Activated CD8-positive, alpha-beta T cell treated with anti-CD3 and anti-CD28 coated beads for 36 hours (primary cell): ENCODE measurements around the gene OR8S1. TPM values are rescaled to one million over a fixed set of nuclear protein-coding genes. Genes with fewer than 3 reads are reported as not detected.
"Not testable (repeated sequence)": the region's sequence is repeated elsewhere in the genome, so short reads cannot be mapped to it uniquely, and the experiment has no call there.

Experiments
- ATAC-seq: fragments of 200-7000 bp; cut with Tn5 transposase; one replicate; pipeline ENCODE4 v1.10.0; 2021; ENCODE audit warnings: mild to moderate bottlenecking, moderate library complexity
- CTCF ChIA-PET: fragments of 350-600 bp; sonication (Branson Sonifier 250); formaldehyde crosslinking; loops from one replicate; lab custom pipeline; 2021; ENCODE audit warnings: antibody characterized with exemption; lab: Charles Lee
- POLR2A ChIA-PET: fragments of 350-600 bp; sonication (Branson Sonifier 250); formaldehyde crosslinking; loops from one replicate; lab custom pipeline; 2021; ENCODE audit warnings: antibody characterized with exemption; lab: Charles Lee
- DNase-seq: peaks from one replicate; pipeline ENCODE4 v3.0.0-alpha.2; 2020
- H3K27ac Mint-ChIP-seq: one replicate; pipeline ENCODE4 v1.8.0; 2021; ENCODE audit warnings: mild to moderate bottlenecking, mixed read lengths
- H3K27me3 Mint-ChIP-seq: one replicate; pipeline ENCODE4 v1.8.0; 2021; ENCODE audit warnings: mixed read lengths
- H3K36me3 Mint-ChIP-seq: one replicate; pipeline ENCODE4 v1.8.0; 2021; ENCODE audit warnings: low read depth, mixed read lengths
- H3K4me1 Mint-ChIP-seq: one replicate; pipeline ENCODE4 v1.8.0; 2021; ENCODE audit warnings: low read depth, mixed read lengths
- H3K4me3 Mint-ChIP-seq: one replicate; pipeline ENCODE4 v1.8.0; 2021; ENCODE audit warnings: mild to moderate bottlenecking, moderate library complexity, mixed read lengths
- H3K9me3 Mint-ChIP-seq: one replicate; pipeline ENCODE4 v1.8.0; 2021; ENCODE audit warnings: mixed read lengths
- CTCF ChIP-seq: fragments of 200-600 bp; IDR thresholded peaks from one replicate; pipeline ENCODE4 v1.8.0; 2022; ENCODE audit warnings: antibody characterized with exemption, mild to moderate bottlenecking
- intact Hi-C: fragments of 100-400 bp; cut with micrococcal nuclease; formaldehyde crosslinking; loops from one replicate; pipeline ENCODE4 v1.10.0; 2022
- total RNA-seq, 2 experiments: library from RNA; stranded (reverse); gene quantifications; one replicate each; pipeline ENCODE4 v1.2.3, GENCODE V29; 2021

Gene OR8S1
- total RNA-seq, 2 experiments from 2014 or later: not detected

- Mint-ChIP-seq H3K9me3 (no peaks in the 10 kb centered on the region), H3K36me3 (no peaks in the 10 kb centered on the region), H3K4me1 (peaks cover 23% of the 10 kb centered on the region), H3K27ac (no peak overlapping the region), H3K27me3 (peaks cover 4% of the 10 kb centered on the region), H3K4me3 (no peak overlapping the region)
- ChIA-PET POLR2A (interaction anchor here (0.8 kb wide), 1 partner anchor 16 kb away, joined by 3 read pairs; no protein-coding TSS in a partner anchor), CTCF (interaction anchor here (0.7 to 10.1 kb wide), 29 partner anchors 9 to 348 kb away, joined by 3 to 217 read pairs (median 4); no protein-coding TSS in a partner anchor)
- DNase-seq (peak; percentile 75), ATAC-seq (peak; percentile 34)
- intact Hi-C loops: no loop called here
- TF ChIP-seq CTCF: peak; percentile 79
Observed at GRCh38 chr12:48542300-48542928, 17.0 kb downstream of the OR8S1 start.

GRCh38 chr12:48545833-48546469 is 20.5 kb downstream of the OR8S1 start:
- ChIA-PET POLR2A (no interaction called here), CTCF (interaction anchor here (10.1 kb wide), 1 partner anchor 72 kb away, joined by 217 read pairs; no protein-coding TSS in a partner anchor)
- H3K27ac Mint-ChIP-seq: no peak overlapping the region
- DNase-seq: no peak
- intact Hi-C loops: no loop called here
- H3K9me3 Mint-ChIP-seq: peaks cover 2% of the 10 kb centered on the region
- ATAC-seq: no peak
- no peaks in the 10 kb centered on the region for H3K36me3 Mint-ChIP-seq
- no peak for TF ChIP-seq CTCF
- H3K27me3 Mint-ChIP-seq: peaks cover 4% of the 10 kb centered on the region
- H3K4me3 Mint-ChIP-seq: no peak overlapping the region
- peaks cover 9% of the 10 kb centered on the region for H3K4me1 Mint-ChIP-seq

GRCh38 chr12:48547012-48547411 is 21.6 kb downstream of the OR8S1 start:
- intact Hi-C loops, H3K4me3 Mint-ChIP-seq, H3K36me3 Mint-ChIP-seq, H3K4me1 Mint-ChIP-seq, H3K27me3 Mint-ChIP-seq, ATAC-seq, H3K9me3 Mint-ChIP-seq, POLR2A ChIA-PET, DNase-seq, H3K27ac Mint-ChIP-seq: not testable (repeated sequence)
- CTCF ChIA-PET: interaction anchor here (10.1 kb wide), 1 partner anchor 71 kb away, joined by 217 read pairs; no protein-coding TSS in a partner anchor

GRCh38 chr12:48551636-48552035 is 26.2 kb downstream of the OR8S1 start:
- H3K4me3 Mint-ChIP-seq, H3K27ac Mint-ChIP-seq: not testable (repeated sequence)

GRCh38 chr12:48553666-48554343 is 28.4 kb downstream of the OR8S1 start:
- DNase-seq, ATAC-seq, H3K36me3 Mint-ChIP-seq, H3K4me3 Mint-ChIP-seq, H3K27ac Mint-ChIP-seq, H3K9me3 Mint-ChIP-seq, POLR2A ChIA-PET, intact Hi-C loops, H3K27me3 Mint-ChIP-seq, H3K4me1 Mint-ChIP-seq: not testable (repeated sequence)
- CTCF ChIA-PET: interaction anchor here (1.9 kb wide), 1 partner anchor 11 kb away, joined by 4 read pairs; no protein-coding TSS in a partner anchor

More at GRCh38 chr12:48551636-48552035, 26.2 kb downstream of the OR8S1 start:
- POLR2A ChIA-PET, ATAC-seq, H3K36me3 Mint-ChIP-seq, H3K4me1 Mint-ChIP-seq, H3K9me3 Mint-ChIP-seq, DNase-seq, H3K27me3 Mint-ChIP-seq, CTCF ChIA-PET, intact Hi-C loops: not testable (repeated sequence)

GRCh38 chr12:48556631-48557030 is 31.2 kb downstream of the OR8S1 start:
- intact Hi-C loops: no loop called here
- H3K9me3 Mint-ChIP-seq: no peaks in the 10 kb centered on the region
- ChIA-PET CTCF (interaction anchor here (0.6 to 3.0 kb wide), 4 partner anchors 8 to 62 kb away, joined by 3 to 13 read pairs (median 4); no protein-coding TSS in a partner anchor), POLR2A (no interaction called here)
- ATAC-seq: no peak
- peaks cover 1% of the 10 kb centered on the region for H3K27me3 Mint-ChIP-seq
- H3K4me1 Mint-ChIP-seq: no peaks in the 10 kb centered on the region
- no peak for DNase-seq
- no peak overlapping the region for H3K4me3 Mint-ChIP-seq
- no peak overlapping the region for H3K27ac Mint-ChIP-seq
- no peak for TF ChIP-seq CTCF
- no peaks in the 10 kb centered on the region for H3K36me3 Mint-ChIP-seq
